NCI-H2196 treated with DMSO at 0.1 percent for 48 hours (cell line): ENCODE data around the gene GPR155.

ENCODE experiments used
- DNase-seq: peaks from one replicate; lab custom pipeline; 2025; ENCODE audit not compliant: unreplicated experiment; lab: John Stamatoyannopoulos, UW

GPR155 gene

GRCh38 chr2:174486563-174487107 lies at the start of gene GPR155:
Gene GPR155 (minus strand): TSS chr2:174487029. CDS start chr2:174481956, 5,073 bp downstream.
- no peak for DNase-seq

- DNase-seq, result no peak
These were observed 49.2 kb upstream of the GPR155 start for GRCh38 chr2:174535757-174536703.

- DNase-seq, result no peak
These were observed 48.3 kb upstream of the GPR155 start for GRCh38 chr2:174535083-174535482.

GRCh38 chr2:174529916-174530315 lies 43.1 kb upstream of the GPR155 start:
- no peak for DNase-seq

GRCh38 chr2:174527959-174528358 lies 41.1 kb upstream of the GPR155 start:
- no peak for DNase-seq

GRCh38 chr2:174527101-174527721 lies 40.4 kb upstream of the GPR155 start:
- DNase-seq, result no peak

- no peak for DNase-seq
These were observed 37.7 kb upstream of the GPR155 start for GRCh38 chr2:174524527-174524926.

GRCh38 chr2:174522553-174522952 lies 35.7 kb upstream of the GPR155 start:
- DNase-seq, result no peak

GRCh38 chr2:174518395-174518794 lies 31.6 kb upstream of the GPR155 start:
- no peak for DNase-seq

- no peak for DNase-seq
These were observed 29.9 kb upstream of the GPR155 start for GRCh38 chr2:174516501-174517378.

GRCh38 chr2:174512345-174512744 lies 25.5 kb upstream of the GPR155 start:
- DNase-seq, result no peak

GRCh38 chr2:174511580-174512260 lies 24.9 kb upstream of the GPR155 start:
- no peak for DNase-seq

GRCh38 chr2:174510583-174511189 lies 23.9 kb upstream of the GPR155 start:
- DNase-seq, result no peak

GRCh38 chr2:174503161-174503809 lies 16.5 kb upstream of the GPR155 start:
- DNase-seq, result no peak

GRCh38 chr2:174499371-174499770 lies 12.5 kb upstream of the GPR155 start:
- DNase-seq, result no peak

- DNase-seq, result no peak
These were observed 8.7 kb upstream of the GPR155 start for GRCh38 chr2:174495365-174496012.

- no peak for DNase-seq
These were observed 6.9 kb upstream of the GPR155 start for GRCh38 chr2:174493549-174494331.

GRCh38 chr2:174492963-174493431 lies 6.2 kb upstream of the GPR155 start:
- DNase-seq, result no peak
